IMR-90 (cell line): ENCODE results near the gene FMNL1.
A peak's percentile ranks its signal among the peaks of the same experiment; 100 is the strongest.

Source experiments
- CHD1 ChIP-seq: IDR thresholded peaks from 2 replicates; pipeline ENCODE4 v1.6.1; 2012; ENCODE audit warnings: low read depth, low read length, improper control_type of control experiment
- POLR2A ChIP-seq: IDR thresholded peaks from 2 replicates; pipeline ENCODE4 v1.6.1; 2012; ENCODE audit warnings: mild to moderate bottlenecking, low read depth, low read length
- RAD21 ChIP-seq: IDR thresholded peaks from 2 replicates; pipeline ENCODE4 v1.6.1; 2012; ENCODE audit warnings: low read length, improper control_type of control experiment
- TF ChIP-seq, protein P1 (sequence below): conservative IDR thresholded peaks from 2 replicates; pipeline ENCODE4 v1.5.1; 2012; ENCODE audit warnings: mild to moderate bottlenecking, low read depth, low read length, improper control_type of control experiment
- TF ChIP-seq, protein P2 (sequence below): fragments of 150-350 bp; IDR thresholded peaks from 2 replicates; pipeline ENCODE4 v1.6.1; 2017; ENCODE audit warnings: mild to moderate bottlenecking, antibody characterized with exemption, low read length, low read depth

DNA sequence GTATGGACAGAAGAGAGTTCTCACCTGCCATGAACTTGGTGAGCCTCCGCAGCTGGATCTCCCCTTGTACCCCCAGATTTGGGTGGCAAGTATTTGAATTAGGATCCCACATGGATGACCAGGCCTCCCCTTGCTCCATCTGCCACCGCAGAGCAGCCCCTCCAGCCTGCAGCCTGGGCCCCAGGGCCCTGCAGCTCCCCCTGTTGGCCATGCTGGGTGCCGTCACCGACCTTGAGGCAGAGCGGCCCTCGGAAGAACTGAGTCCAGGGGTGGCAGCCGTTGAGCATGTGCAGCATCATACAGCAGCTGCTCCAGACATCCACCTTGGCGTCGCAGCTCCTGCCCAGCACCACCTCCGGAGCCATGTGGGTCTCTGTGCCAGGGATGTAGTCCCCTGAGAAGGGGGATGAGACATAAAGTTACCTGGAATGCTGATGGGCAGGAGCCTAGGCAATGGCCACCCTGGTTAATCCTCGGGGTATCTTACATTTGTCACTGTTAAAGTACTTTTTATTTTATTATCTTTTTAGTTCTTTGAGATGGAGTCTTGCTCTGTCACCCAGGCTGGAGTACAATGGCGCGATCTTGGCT lies 49.2 kb downstream of the FMNL1 start:
- TF ChIP-seq POLR2A (no peak), CHD1 (no peak), RAD21 (peak; percentile 41)
- TF ChIP-seq, protein P1, sequence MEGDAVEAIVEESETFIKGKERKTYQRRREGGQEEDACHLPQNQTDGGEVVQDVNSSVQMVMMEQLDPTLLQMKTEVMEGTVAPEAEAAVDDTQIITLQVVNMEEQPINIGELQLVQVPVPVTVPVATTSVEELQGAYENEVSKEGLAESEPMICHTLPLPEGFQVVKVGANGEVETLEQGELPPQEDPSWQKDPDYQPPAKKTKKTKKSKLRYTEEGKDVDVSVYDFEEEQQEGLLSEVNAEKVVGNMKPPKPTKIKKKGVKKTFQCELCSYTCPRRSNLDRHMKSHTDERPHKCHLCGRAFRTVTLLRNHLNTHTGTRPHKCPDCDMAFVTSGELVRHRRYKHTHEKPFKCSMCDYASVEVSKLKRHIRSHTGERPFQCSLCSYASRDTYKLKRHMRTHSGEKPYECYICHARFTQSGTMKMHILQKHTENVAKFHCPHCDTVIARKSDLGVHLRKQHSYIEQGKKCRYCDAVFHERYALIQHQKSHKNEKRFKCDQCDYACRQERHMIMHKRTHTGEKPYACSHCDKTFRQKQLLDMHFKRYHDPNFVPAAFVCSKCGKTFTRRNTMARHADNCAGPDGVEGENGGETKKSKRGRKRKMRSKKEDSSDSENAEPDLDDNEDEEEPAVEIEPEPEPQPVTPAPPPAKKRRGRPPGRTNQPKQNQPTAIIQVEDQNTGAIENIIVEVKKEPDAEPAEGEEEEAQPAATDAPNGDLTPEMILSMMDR = peak; percentile 47
- TF ChIP-seq, protein P2, sequence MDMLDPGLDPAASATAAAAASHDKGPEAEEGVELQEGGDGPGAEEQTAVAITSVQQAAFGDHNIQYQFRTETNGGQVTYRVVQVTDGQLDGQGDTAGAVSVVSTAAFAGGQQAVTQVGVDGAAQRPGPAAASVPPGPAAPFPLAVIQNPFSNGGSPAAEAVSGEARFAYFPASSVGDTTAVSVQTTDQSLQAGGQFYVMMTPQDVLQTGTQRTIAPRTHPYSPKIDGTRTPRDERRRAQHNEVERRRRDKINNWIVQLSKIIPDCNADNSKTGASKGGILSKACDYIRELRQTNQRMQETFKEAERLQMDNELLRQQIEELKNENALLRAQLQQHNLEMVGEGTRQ = no peak
